ENCODE data around the gene ANXA1.

DNA sequence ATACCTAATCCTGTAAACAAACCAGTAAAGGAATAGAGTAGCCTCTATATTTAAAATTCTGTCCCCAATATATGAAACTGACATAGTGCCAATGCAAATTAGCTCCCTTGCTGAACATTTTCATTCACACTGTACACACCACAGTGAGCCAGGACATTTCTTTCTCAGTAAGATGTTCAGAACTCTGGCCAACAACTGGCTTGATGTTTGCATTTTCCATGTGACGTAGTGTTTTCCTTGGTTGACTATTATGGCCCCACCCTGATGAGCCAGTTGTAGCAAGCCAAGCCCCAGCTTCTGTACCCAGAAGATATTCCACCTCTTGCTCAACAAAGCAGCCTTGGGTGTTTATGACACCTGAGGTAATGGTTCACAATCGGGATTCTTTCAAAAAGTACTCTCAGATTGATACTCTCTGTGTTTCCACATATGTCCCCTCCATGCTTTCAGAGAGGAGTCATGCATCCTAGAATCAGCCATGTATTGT is 17.7 kb upstream of the ANXA1 start:
- TF ChIP-seq POLR2AphosphoS5 (IDR thresholded peaks at IDR 0.05; ENCODE audit: low read depth, low read length) (no peak), TCF7L2 (IDR thresholded peaks at IDR 0.05; ENCODE audit: borderline replicate concordance, extremely low read depth, insufficient read depth, insufficient read length) (no peak), POLR2A (IDR thresholded peaks at IDR 0.05; ENCODE audit: borderline replicate concordance, extremely low read depth, insufficient read depth, insufficient read length) (no peak), EZH2phosphoT487 (IDR thresholded peaks at IDR 0.05; ENCODE audit: borderline replicate concordance) (no peak), EGR1 (IDR thresholded peaks at IDR 0.05; ENCODE audit: low read depth) (no peak), YY1 (IDR thresholded peaks at IDR 0.05; ENCODE audit: extremely low read depth, insufficient replicate concordance, low read depth, low read length) (no peak), ELF1 (IDR thresholded peaks at IDR 0.05; ENCODE audit: borderline replicate concordance, low read depth) (no peak), EZH2 (IDR thresholded peaks at IDR 0.05) (no peak), ZFX (IDR thresholded peaks at IDR 0.05) (no peak), RAD21 (IDR thresholded peaks at IDR 0.05; ENCODE audit: low read depth) (no peak)
- TF ChIP-seq, protein P1, sequence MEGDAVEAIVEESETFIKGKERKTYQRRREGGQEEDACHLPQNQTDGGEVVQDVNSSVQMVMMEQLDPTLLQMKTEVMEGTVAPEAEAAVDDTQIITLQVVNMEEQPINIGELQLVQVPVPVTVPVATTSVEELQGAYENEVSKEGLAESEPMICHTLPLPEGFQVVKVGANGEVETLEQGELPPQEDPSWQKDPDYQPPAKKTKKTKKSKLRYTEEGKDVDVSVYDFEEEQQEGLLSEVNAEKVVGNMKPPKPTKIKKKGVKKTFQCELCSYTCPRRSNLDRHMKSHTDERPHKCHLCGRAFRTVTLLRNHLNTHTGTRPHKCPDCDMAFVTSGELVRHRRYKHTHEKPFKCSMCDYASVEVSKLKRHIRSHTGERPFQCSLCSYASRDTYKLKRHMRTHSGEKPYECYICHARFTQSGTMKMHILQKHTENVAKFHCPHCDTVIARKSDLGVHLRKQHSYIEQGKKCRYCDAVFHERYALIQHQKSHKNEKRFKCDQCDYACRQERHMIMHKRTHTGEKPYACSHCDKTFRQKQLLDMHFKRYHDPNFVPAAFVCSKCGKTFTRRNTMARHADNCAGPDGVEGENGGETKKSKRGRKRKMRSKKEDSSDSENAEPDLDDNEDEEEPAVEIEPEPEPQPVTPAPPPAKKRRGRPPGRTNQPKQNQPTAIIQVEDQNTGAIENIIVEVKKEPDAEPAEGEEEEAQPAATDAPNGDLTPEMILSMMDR (IDR thresholded peaks at IDR 0.05 in 2 of 3, conservative IDR thresholded peaks at IDR 0.05 in 1 of 3; ENCODE audit: borderline replicate concordance in 1 of 3, insufficient read depth in 1 of 3, low read depth in 2 of 3, low read length in 2 of 3), result no peak
- TF ChIP-seq, protein P2, sequence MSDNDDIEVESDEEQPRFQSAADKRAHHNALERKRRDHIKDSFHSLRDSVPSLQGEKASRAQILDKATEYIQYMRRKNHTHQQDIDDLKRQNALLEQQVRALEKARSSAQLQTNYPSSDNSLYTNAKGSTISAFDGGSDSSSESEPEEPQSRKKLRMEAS (IDR thresholded peaks at IDR 0.05), result no peak
